Lung (tissue), 12 donors: ENCODE data around the gene TBC1D17. TPM values are rescaled to one million over a fixed set of nuclear protein-coding genes. Genes with fewer than 3 reads are reported as not detected.

Experiments used
- ATAC-seq: fragments of 200-7000 bp; cut with Tn5 transposase; one replicate; pipeline ENCODE4 v1.9.1; 2020; ENCODE audit warnings: moderate number of reproducible peaks; ENCODE audit not compliant: insufficient read depth, low FRiP score
- DNase-seq, 3 donors: peaks; one replicate each; pipeline ENCODE4 v3.0.0-alpha.2; 2013 to 2017
- H3K27ac ChIP-seq, 2 donors: one replicate each; pipeline ENCODE4 v1.5.1; 2013; ENCODE audit warnings: mild to moderate bottlenecking in 2 of 2, moderate library complexity in 2 of 2, control low read depth in 1 of 2, inconsistent platforms in 1 of 2, low read depth in 1 of 2, low read length in 1 of 2
- H3K27me3 ChIP-seq, 3 donors: one replicate each; pipeline ENCODE4 v1.5.1; 2013; ENCODE audit warnings: low read length in 2 of 3; ENCODE audit not compliant: control insufficient read depth in 3 of 3, insufficient read depth in 3 of 3
- H3K36me3 ChIP-seq, 4 donors: one replicate each; pipeline ENCODE4 v1.5.1; 2013; ENCODE audit warnings: low read length in 4 of 4, mild to moderate bottlenecking in 1 of 4, moderate library complexity in 1 of 4; ENCODE audit not compliant: control insufficient read depth in 4 of 4, insufficient read depth in 4 of 4
- H3K4me1 ChIP-seq, 5 donors: one replicate each; pipeline ENCODE4 v1.5.1; 2013; ENCODE audit warnings: low read length in 5 of 5, mild to moderate bottlenecking in 2 of 5, moderate library complexity in 1 of 5; ENCODE audit not compliant: control insufficient read depth in 5 of 5, insufficient read depth in 5 of 5
- H3K4me3 ChIP-seq: one replicate; pipeline ENCODE4 v1.5.1; 2013; ENCODE audit warnings: mild to moderate bottlenecking, control low read depth, moderate library complexity
- H3K9ac ChIP-seq, 2 donors: one replicate each; pipeline ENCODE4 v1.5.1; 2013; ENCODE audit warnings: low read length in 2 of 2, control low read depth in 1 of 2; ENCODE audit not compliant: insufficient read depth in 1 of 2
- H3K9me3 ChIP-seq, 4 donors: one replicate each; pipeline ENCODE4 v1.5.1; 2013; ENCODE audit warnings: low read length in 3 of 4, mild to moderate bottlenecking in 1 of 4, moderate library complexity in 1 of 4; ENCODE audit not compliant: control insufficient read depth in 4 of 4, insufficient read depth in 3 of 4
- WGBS, 2 donors: extraction: QIAGEN DNeasy Blood & Tissue Kit; methylation state at CpG; one replicate each; pipeline ENCODE4 v1.1.7; 2013; 5-methylcytosine and 5-hydroxymethylcytosine counted together
- polyA plus RNA-seq, 2 donors: library from polyadenylated mRNA; stranded (reverse); fragments of 200-250 nt; gene quantifications; one replicate each; pipeline ENCODE4 v1.2.1, GENCODE V29; 2013
- total RNA-seq, 2 donors: library from RNA; depleted of rRNA in 1 of 2; stranded (reverse); fragments of >200 nt in 1 of 2; gene quantifications; one replicate each; pipeline ENCODE4 v1.2.1, GENCODE V29; 2014 to 2021
- TF ChIP-seq, protein P1 (sequence below): IDR thresholded peaks from 2 replicates; pipeline ENCODE4 v1.5.1; 2012; ENCODE audit warnings: mild to moderate bottlenecking; ENCODE audit errors: control extremely low read depth, extremely low read depth
- donor health status: control.
- donor health status: control.
- donor health status: Bipolar disorder and iron deficiency.
- donor health status: healthy.
- donor health status: DM: yes; HTN: yes; CAD: no.

The TBC1D17 gene
- total and polyA plus RNA-seq, 4 donors = 23.3 to 52.9 (median 32.4) TPM

DNA sequence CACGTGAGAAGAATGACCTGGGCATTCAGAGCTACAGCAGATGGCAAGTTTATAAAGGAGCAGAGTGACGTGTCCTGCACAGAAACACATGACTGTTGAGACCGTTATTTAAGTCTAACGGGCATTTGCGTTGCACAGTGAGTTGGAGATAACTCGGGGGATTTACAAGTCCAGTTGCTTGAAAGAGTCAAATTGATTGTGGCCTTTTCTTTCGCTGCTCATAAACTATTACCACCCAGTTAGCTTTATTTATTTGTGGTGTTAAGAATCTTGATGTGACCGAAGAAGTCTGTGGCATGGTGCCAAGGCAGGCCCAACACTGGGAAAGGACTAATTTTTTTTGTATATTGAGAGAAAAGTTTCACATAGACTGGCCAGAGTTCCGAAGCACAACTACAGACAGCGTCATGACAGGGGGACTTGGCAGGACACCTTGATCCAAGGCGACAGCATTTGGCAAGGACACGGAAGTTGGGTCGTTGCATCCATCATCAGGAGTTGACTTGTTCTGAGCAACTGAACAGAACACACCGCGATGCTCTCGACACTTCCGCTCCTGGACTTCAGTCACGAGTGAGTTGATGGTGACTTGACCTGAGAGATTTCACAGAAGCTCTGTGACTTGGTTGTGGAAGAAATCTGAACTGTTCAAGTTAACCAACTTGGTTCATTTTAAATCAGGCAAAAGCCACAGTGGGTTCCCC, 38.5 kb upstream of the TBC1D17 start:
- Histone ChIP-seq H3K36me3 (peaks cover 12 to 48% (median 42%) of the 10 kb centered on the region in 4 donors), H3K4me1 (peaks cover 0 to 22% (median 0%) of the 10 kb centered on the region in 5 donors), H3K4me3 (no peak overlapping the region), H3K27ac (no peak overlapping the region), H3K27me3 (no peaks in the 10 kb centered on the region), H3K9ac (no peak overlapping the region), H3K9me3 (no peaks in the 10 kb centered on the region)
- ATAC-seq = no peak
- WGBS, 2 donors = 86 to 92% methylated on average over 18 of the region's 18 CpGs
- peak; percentile 62 to 74 (median 73) for DNase-seq
- TF ChIP-seq, protein P1, sequence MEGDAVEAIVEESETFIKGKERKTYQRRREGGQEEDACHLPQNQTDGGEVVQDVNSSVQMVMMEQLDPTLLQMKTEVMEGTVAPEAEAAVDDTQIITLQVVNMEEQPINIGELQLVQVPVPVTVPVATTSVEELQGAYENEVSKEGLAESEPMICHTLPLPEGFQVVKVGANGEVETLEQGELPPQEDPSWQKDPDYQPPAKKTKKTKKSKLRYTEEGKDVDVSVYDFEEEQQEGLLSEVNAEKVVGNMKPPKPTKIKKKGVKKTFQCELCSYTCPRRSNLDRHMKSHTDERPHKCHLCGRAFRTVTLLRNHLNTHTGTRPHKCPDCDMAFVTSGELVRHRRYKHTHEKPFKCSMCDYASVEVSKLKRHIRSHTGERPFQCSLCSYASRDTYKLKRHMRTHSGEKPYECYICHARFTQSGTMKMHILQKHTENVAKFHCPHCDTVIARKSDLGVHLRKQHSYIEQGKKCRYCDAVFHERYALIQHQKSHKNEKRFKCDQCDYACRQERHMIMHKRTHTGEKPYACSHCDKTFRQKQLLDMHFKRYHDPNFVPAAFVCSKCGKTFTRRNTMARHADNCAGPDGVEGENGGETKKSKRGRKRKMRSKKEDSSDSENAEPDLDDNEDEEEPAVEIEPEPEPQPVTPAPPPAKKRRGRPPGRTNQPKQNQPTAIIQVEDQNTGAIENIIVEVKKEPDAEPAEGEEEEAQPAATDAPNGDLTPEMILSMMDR = no peak

DNA sequence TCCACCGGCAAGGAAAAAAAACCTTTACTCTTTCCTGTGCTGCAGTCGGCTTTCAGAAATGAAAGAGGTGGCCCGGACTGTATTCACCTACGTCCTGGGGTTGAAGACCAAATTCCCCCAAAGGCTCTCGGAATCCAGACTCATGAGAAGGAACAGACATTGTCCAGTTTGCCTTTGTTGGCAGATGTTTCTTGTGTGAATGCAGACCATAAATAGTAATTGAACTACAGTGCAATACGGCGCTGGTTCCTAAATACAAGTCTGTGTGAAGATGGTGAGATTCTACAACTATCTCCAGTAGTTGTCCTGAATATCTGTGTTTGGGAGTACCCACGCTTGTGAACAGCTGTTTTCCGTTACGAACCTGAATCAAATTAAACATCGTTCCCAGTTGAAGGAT, 37.8 kb upstream of the TBC1D17 start:
- H3K4me3 ChIP-seq = no peak overlapping the region
- peaks cover 0 to 22% (median 0%) of the 10 kb centered on the region in 5 donors for H3K4me1 ChIP-seq
- H3K9ac ChIP-seq = no peak overlapping the region
- TF ChIP-seq, protein P1 = no peak
- H3K27me3 ChIP-seq = no peaks in the 10 kb centered on the region
- ATAC-seq = no peak
- H3K9me3 ChIP-seq = no peaks in the 10 kb centered on the region
- H3K27ac ChIP-seq = no peak overlapping the region
- 93 to 97% methylated on average over 11 of the region's 11 CpGs for WGBS, 2 donors
- peak in 1 of 3 donors; percentile 59 for DNase-seq
- peaks cover 8 to 41% (median 37%) of the 10 kb centered on the region in 4 donors for H3K36me3 ChIP-seq

DNA sequence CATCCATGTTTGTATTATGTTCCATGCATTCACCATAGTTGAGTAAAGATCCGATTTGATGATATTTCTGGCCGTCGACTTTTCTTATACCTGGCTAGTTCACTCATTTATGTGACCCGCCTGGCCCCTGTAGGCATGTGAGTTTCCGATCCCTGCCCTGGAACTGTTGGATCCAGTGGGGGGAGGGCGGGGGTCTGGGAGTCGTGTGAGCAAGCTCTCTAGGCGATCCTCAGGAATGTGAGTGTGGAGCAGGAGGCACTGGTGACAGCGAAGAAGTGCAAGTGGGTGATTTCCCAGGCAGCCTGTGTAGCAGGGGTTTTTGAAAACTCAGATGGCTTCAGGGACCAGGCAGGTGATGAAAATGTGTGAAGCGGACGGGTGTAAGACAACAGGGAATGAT, 37.2 kb upstream of the TBC1D17 start:
- H3K36me3 ChIP-seq = peaks cover 8 to 37% (median 32%) of the 10 kb centered on the region in 4 donors
- TF ChIP-seq, protein P1 = no peak
- DNase-seq = no peak
- H3K9ac ChIP-seq = no peak overlapping the region
- ATAC-seq = no peak
- no peaks in the 10 kb centered on the region for H3K9me3 ChIP-seq
- WGBS, 2 donors = 86 to 90% methylated on average over 11 of the region's 11 CpGs
- no peaks in the 10 kb centered on the region for H3K27me3 ChIP-seq
- H3K4me1 ChIP-seq = peaks cover 0 to 22% (median 0%) of the 10 kb centered on the region in 5 donors
- no peak overlapping the region for H3K27ac ChIP-seq
- H3K4me3 ChIP-seq = no peak overlapping the region
